ENCODE measurements around the gene GCH1.

GRCh38 chr14:54894995-54895394 is 7.6 kb downstream of the GCH1 start:
- TF ChIP-seq FOXK2 (IDR thresholded peaks at IDR 0.05) (no peak), FOXA1 (IDR thresholded peaks at IDR 0.05) (no peak), PKNOX1 (IDR thresholded peaks at IDR 0.05) (no peak), HDGF (IDR thresholded peaks at IDR 0.05; ENCODE audit: borderline replicate concordance) (no peak), NFRKB (IDR thresholded peaks at IDR 0.05) (no peak), TARDBP (IDR thresholded peaks at IDR 0.05) (no peak), CTBP1 (IDR thresholded peaks at IDR 0.05; ENCODE audit: borderline replicate concordance) (no peak), SUZ12 (IDR thresholded peaks at IDR 0.05) (no peak), SP1 (IDR thresholded peaks at IDR 0.05) (no peak)
